Liver (tissue), 9 donors: ENCODE data around the gene FBP2. TPM values are rescaled to one million over a fixed set of nuclear protein-coding genes. Genes with fewer than 3 reads are reported as not detected.
A peak's percentile ranks its signal among the peaks of the same experiment; 100 is the strongest.

Experiments
- DNase-seq: peaks from one replicate; pipeline ENCODE4 v3.0.0-alpha.2; 2017; ENCODE audit warnings: low spot score
- H3K27ac ChIP-seq, 2 donors: one replicate each; pipeline ENCODE4 v1.7.0; 2013; ENCODE audit warnings: inconsistent platforms in 2 of 2, low read length in 2 of 2, control low read depth in 1 of 2, low read depth in 1 of 2, mild to moderate bottlenecking in 1 of 2
- H3K27me3 ChIP-seq, 4 donors: one replicate each; pipeline versions ENCODE4 v1.6.1 to v1.7.0; 2013; ENCODE audit warnings: low read length in 3 of 4, inconsistent platforms in 1 of 4, mild to moderate bottlenecking in 1 of 4, moderate library complexity in 1 of 4; ENCODE audit not compliant: control insufficient read depth in 4 of 4, insufficient read depth in 4 of 4
- H3K36me3 ChIP-seq, 4 donors: one replicate each; pipeline versions ENCODE4 v1.6.1 to v1.7.0; 2013; ENCODE audit warnings: low read length in 3 of 4, mild to moderate bottlenecking in 3 of 4, low read depth in 1 of 4, moderate library complexity in 1 of 4; ENCODE audit not compliant: control insufficient read depth in 4 of 4, insufficient read depth in 3 of 4
- H3K4me1 ChIP-seq, 4 donors: one replicate each; pipeline versions ENCODE4 v1.6.1 to v1.7.0; 2013; ENCODE audit warnings: low read length in 3 of 4, mild to moderate bottlenecking in 3 of 4, moderate library complexity in 1 of 4; ENCODE audit not compliant: control insufficient read depth in 4 of 4, insufficient read depth in 4 of 4
- H3K4me3 ChIP-seq, 3 donors: one replicate each; pipeline versions ENCODE4 v1.6.1 to v1.7.0; 2013; ENCODE audit warnings: low read length in 3 of 3, control low read depth in 1 of 3, low read depth in 1 of 3, mild to moderate bottlenecking in 1 of 3
- H3K9ac ChIP-seq, 2 donors: one replicate each; pipeline ENCODE4 v1.7.0; 2013; ENCODE audit warnings: low read length in 2 of 2, mild to moderate bottlenecking in 2 of 2, moderate library complexity in 2 of 2, control low read depth in 1 of 2, low read depth in 1 of 2
- H3K9me3 ChIP-seq, 4 donors: one replicate each; pipeline versions ENCODE4 v1.6.1 to v1.7.0; 2013; ENCODE audit warnings: low read length in 3 of 4; ENCODE audit not compliant: control insufficient read depth in 4 of 4
- EGR1 ChIP-seq, 2 donors: IDR thresholded peaks; 2 replicates each; pipeline ENCODE4 v1.6.1; 2016 to 2018; ENCODE audit warnings: antibody characterized with exemption in 2 of 2, low read depth in 2 of 2
- FOXA1 ChIP-seq: IDR thresholded peaks from 2 replicates; pipeline ENCODE4 v1.6.1; 2016; ENCODE audit warnings: antibody characterized with exemption
- FOXA2 ChIP-seq: IDR thresholded peaks from 2 replicates; pipeline ENCODE4 v1.6.1; 2016; ENCODE audit warnings: antibody characterized with exemption
- GABPA ChIP-seq, 2 donors: IDR thresholded peaks in 1 of 2; conservative IDR thresholded peaks in 1 of 2; 2 replicates each; pipeline ENCODE4 v1.6.1; 2016; ENCODE audit warnings: antibody characterized with exemption in 2 of 2, mild to moderate bottlenecking in 1 of 2, moderate library complexity in 1 of 2
- HNF4A ChIP-seq, 2 donors: conservative IDR thresholded peaks; 2 replicates each; pipeline ENCODE4 v1.6.1; 2016; ENCODE audit warnings: antibody characterized with exemption in 2 of 2, mild to moderate bottlenecking in 2 of 2
- HNF4G ChIP-seq: IDR thresholded peaks from 2 replicates; pipeline ENCODE4 v1.6.1; 2016; ENCODE audit warnings: antibody characterized with exemption
- JUND ChIP-seq, 2 donors: IDR thresholded peaks; 2 replicates each; pipeline ENCODE4 v1.6.1; 2016; ENCODE audit warnings: antibody characterized with exemption in 2 of 2
- NR2F2 ChIP-seq: IDR thresholded peaks from 2 replicates; pipeline ENCODE4 v1.6.1; 2016; ENCODE audit warnings: antibody characterized with exemption
- RAD21 ChIP-seq, 2 donors: IDR thresholded peaks; 2 replicates each; pipeline ENCODE4 v1.6.1; 2016; ENCODE audit warnings: antibody characterized with exemption in 2 of 2, mild to moderate bottlenecking in 2 of 2
- RXRA ChIP-seq, 2 donors: IDR thresholded peaks; 2 replicates each; pipeline ENCODE4 v1.6.1; 2017 to 2018; ENCODE audit warnings: antibody characterized with exemption in 2 of 2, mild to moderate bottlenecking in 1 of 2
- TAF1 ChIP-seq: conservative IDR thresholded peaks from 2 replicates; pipeline ENCODE4 v1.6.1; 2016; ENCODE audit warnings: antibody characterized with exemption, mild to moderate bottlenecking
- YY1 ChIP-seq: IDR thresholded peaks from 2 replicates; pipeline ENCODE4 v1.6.1; 2016; ENCODE audit warnings: antibody characterized with exemption, mild to moderate bottlenecking
- WGBS: extraction: QIAGEN DNeasy Blood & Tissue Kit; methylation state at CpG from one replicate; pipeline ENCODE4 v1.1.7; 2013; 5-methylcytosine and 5-hydroxymethylcytosine counted together
- polyA plus RNA-seq, 2 donors: library from polyadenylated mRNA; stranded (reverse) in 1 of 2; unstranded in 1 of 2; fragments of 200-250 nt in 1 of 2; fragments of >200 nt in 1 of 2; fragmentation: Nextera tagmentation in 1 of 2; extraction: Ambion mirVana in 1 of 2; gene quantifications; one replicate each; pipeline versions ENCODE4 v1.2.1 to v1.2.3, GENCODE V29; 2013 to 2015
- total RNA-seq, 2 donors: library from RNA; depleted of rRNA; stranded (reverse); fragments of >200 nt; gene quantifications; one replicate each; pipeline ENCODE4 v1.2.3, GENCODE V29; 2014
- TF ChIP-seq, protein P1 (sequence below): fragments of 150-350 bp; IDR thresholded peaks from 2 replicates; pipeline ENCODE4 v1.5.1; 2017; ENCODE audit warnings: improper control_type of control experiment, low read depth, low read length; ENCODE audit not compliant: missing input control
- TF ChIP-seq, protein P2 (sequence below): IDR thresholded peaks from 2 replicates; pipeline ENCODE4 v1.6.1; 2016; ENCODE audit warnings: antibody characterized with exemption
- TF ChIP-seq, protein P3 (sequence below): IDR thresholded peaks from 2 replicates; pipeline ENCODE4 v1.6.1; 2016; ENCODE audit warnings: antibody characterized with exemption
- TF ChIP-seq, protein P4 (sequence below): IDR thresholded peaks from 2 replicates; pipeline ENCODE4 v1.6.1; 2016; ENCODE audit warnings: antibody characterized with exemption
- TF ChIP-seq, protein P5 (sequence below): IDR thresholded peaks from 2 replicates; pipeline ENCODE4 v1.6.1; 2016; ENCODE audit warnings: antibody characterized with exemption, mild to moderate bottlenecking
- donor health status: healthy.
- donor health status: healthy.
- donor health status: healthy.
- donor health status: healthy.
- donor health status: healthy.

FBP2 gene
- total and polyA plus RNA-seq, 4 donors = not detected

DNA sequence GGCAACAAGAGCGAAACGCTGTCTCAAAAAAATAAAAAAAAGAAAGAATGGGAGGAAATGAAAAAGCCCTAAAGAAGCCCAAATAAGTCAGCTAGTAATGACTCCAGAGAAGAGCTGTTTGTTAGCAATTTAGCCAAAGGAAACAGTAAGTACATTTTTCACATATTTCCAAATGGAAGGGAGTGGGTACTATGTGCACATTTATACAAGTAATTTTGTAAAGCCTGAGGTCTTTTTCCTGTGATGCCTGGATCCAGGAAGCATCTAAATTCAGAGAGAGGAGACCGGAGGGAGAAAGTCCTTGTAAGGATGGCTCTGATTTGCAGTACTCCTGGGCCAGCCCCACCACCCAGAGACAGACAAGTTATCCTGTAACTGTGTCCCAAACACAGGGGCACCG, 31.0 kb upstream of the FBP2 start (continued):
- TF ChIP-seq, protein P1, sequence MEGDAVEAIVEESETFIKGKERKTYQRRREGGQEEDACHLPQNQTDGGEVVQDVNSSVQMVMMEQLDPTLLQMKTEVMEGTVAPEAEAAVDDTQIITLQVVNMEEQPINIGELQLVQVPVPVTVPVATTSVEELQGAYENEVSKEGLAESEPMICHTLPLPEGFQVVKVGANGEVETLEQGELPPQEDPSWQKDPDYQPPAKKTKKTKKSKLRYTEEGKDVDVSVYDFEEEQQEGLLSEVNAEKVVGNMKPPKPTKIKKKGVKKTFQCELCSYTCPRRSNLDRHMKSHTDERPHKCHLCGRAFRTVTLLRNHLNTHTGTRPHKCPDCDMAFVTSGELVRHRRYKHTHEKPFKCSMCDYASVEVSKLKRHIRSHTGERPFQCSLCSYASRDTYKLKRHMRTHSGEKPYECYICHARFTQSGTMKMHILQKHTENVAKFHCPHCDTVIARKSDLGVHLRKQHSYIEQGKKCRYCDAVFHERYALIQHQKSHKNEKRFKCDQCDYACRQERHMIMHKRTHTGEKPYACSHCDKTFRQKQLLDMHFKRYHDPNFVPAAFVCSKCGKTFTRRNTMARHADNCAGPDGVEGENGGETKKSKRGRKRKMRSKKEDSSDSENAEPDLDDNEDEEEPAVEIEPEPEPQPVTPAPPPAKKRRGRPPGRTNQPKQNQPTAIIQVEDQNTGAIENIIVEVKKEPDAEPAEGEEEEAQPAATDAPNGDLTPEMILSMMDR = no peak
- TF ChIP-seq NR2F2 = no peak

DNA sequence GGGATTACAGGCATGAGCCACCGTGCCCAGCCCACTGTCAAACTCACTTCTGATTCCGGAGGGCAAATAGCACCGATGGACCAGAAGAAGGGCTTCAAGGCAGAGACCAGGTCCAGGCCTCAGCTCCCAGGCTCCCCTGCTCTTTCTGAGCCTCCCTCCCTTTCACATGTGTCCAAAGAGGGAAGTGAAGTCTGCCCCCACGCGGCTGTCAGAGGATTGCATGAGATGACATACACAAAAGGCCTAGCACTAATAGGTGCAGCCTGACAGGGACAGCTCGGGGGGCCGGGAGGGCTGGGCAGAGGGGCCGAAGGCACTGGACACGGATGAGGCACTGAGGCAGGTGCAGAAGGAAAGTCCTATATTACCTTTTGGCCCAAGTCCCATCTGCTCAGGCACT, 29.6 kb upstream of the FBP2 start:
- 72% methylated on average over 9 of the region's 9 CpGs for WGBS
- Histone ChIP-seq H3K4me1 (peaks cover under 1 to 18% (median 10%) of the 10 kb centered on the region in 4 donors), H3K27ac (no peak overlapping the region), H3K27me3 (no peaks in the 10 kb centered on the region), H3K4me3 (no peak overlapping the region), H3K9me3 (no peaks in the 10 kb centered on the region), H3K9ac (no peak overlapping the region), H3K36me3 (peaks cover 2 to 33% (median 22%) of the 10 kb centered on the region in 4 donors)
- no peak for DNase-seq
- TF ChIP-seq RAD21 (IDR thresholded peaks at IDR 0.05) = peak; percentile 16 to 56
- TF ChIP-seq, protein P2, sequence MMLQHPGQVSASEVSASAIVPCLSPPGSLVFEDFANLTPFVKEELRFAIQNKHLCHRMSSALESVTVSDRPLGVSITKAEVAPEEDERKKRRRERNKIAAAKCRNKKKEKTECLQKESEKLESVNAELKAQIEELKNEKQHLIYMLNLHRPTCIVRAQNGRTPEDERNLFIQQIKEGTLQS = no peak
- TF ChIP-seq HNF4G = no peak
- TF ChIP-seq JUND (IDR thresholded peaks at IDR 0.05) = no peak
- TF ChIP-seq FOXA2 = no peak
- TF ChIP-seq NR2F2 = no peak
- TF ChIP-seq, protein P3, sequence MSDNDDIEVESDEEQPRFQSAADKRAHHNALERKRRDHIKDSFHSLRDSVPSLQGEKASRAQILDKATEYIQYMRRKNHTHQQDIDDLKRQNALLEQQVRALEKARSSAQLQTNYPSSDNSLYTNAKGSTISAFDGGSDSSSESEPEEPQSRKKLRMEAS = no peak
- no peak for TF ChIP-seq YY1
- no peak for TF ChIP-seq TAF1
- no peak for TF ChIP-seq GABPA (IDR thresholded peaks at IDR 0.05 in 1 of 2, conservative IDR thresholded peaks at IDR 0.05 in 1 of 2)
- TF ChIP-seq FOXA1 = no peak
- TF ChIP-seq, protein P4, sequence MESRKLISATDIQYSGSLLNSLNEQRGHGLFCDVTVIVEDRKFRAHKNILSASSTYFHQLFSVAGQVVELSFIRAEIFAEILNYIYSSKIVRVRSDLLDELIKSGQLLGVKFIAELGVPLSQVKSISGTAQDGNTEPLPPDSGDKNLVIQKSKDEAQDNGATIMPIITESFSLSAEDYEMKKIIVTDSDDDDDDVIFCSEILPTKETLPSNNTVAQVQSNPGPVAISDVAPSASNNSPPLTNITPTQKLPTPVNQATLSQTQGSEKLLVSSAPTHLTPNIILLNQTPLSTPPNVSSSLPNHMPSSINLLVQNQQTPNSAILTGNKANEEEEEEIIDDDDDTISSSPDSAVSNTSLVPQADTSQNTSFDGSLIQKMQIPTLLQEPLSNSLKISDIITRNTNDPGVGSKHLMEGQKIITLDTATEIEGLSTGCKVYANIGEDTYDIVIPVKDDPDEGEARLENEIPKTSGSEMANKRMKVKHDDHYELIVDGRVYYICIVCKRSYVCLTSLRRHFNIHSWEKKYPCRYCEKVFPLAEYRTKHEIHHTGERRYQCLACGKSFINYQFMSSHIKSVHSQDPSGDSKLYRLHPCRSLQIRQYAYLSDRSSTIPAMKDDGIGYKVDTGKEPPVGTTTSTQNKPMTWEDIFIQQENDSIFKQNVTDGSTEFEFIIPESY = no peak
- no peak for TF ChIP-seq EGR1 (IDR thresholded peaks at IDR 0.05; ENCODE audit: low read depth in 2 of 2)
- TF ChIP-seq, protein P5, sequence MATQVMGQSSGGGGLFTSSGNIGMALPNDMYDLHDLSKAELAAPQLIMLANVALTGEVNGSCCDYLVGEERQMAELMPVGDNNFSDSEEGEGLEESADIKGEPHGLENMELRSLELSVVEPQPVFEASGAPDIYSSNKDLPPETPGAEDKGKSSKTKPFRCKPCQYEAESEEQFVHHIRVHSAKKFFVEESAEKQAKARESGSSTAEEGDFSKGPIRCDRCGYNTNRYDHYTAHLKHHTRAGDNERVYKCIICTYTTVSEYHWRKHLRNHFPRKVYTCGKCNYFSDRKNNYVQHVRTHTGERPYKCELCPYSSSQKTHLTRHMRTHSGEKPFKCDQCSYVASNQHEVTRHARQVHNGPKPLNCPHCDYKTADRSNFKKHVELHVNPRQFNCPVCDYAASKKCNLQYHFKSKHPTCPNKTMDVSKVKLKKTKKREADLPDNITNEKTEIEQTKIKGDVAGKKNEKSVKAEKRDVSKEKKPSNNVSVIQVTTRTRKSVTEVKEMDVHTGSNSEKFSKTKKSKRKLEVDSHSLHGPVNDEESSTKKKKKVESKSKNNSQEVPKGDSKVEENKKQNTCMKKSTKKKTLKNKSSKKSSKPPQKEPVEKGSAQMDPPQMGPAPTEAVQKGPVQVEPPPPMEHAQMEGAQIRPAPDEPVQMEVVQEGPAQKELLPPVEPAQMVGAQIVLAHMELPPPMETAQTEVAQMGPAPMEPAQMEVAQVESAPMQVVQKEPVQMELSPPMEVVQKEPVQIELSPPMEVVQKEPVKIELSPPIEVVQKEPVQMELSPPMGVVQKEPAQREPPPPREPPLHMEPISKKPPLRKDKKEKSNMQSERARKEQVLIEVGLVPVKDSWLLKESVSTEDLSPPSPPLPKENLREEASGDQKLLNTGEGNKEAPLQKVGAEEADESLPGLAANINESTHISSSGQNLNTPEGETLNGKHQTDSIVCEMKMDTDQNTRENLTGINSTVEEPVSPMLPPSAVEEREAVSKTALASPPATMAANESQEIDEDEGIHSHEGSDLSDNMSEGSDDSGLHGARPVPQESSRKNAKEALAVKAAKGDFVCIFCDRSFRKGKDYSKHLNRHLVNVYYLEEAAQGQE = no peak
- TF ChIP-seq, protein P1 = peak; percentile 15
- no peak for TF ChIP-seq HNF4A (conservative IDR thresholded peaks at IDR 0.05)
- TF ChIP-seq RXRA (IDR thresholded peaks at IDR 0.05) = no peak
